OCI-LY3 (cell line): Measurements from ENCODE around the gene NRAP.

Source experiments
- H2AFZ ChIP-seq: fragments of 200-600, 300-600 bp; shearing (Covaris generic); 2 replicates; pipeline ENCODE4 v1.6.0; 2014; ENCODE audit warnings: antibody characterized with exemption, low read depth, low read length
- H3K27ac ChIP-seq: fragments of 200-600, 300-600 bp; sonication (generic); 2 replicates; pipeline ENCODE4 v1.5.1; 2014; ENCODE audit warnings: mild to moderate bottlenecking, low read length, moderate library complexity, mixed read lengths
- H3K27me3 ChIP-seq: fragments of 200-600, 300-600 bp; sonication (generic); 2 replicates; pipeline ENCODE4 v1.6.1; 2014; ENCODE audit warnings: low read depth, low read length, mixed read lengths
- H3K36me3 ChIP-seq: fragments of 200-600, 300-600 bp; sonication (generic); replicated peaks from 2 replicates; pipeline ENCODE3; 2014; ENCODE audit warnings: low read depth, low read length, mixed read lengths
- H3K4me1 ChIP-seq: fragments of 300-600, 200-600 bp; sonication (generic); 2 replicates; pipeline ENCODE4 v1.6.1; 2014; ENCODE audit warnings: low read length, mixed read lengths
- H3K4me2 ChIP-seq: fragments of 200-600, 300-600 bp; sonication (generic); 2 replicates; pipeline ENCODE4 v1.6.1; 2014; ENCODE audit warnings: low read length, mixed read lengths
- H3K4me3 ChIP-seq: fragments of 300-600, 200-600 bp; sonication (generic); 2 replicates; pipeline ENCODE4 v1.5.1; 2014; ENCODE audit warnings: antibody characterized with exemption, mild to moderate bottlenecking, low read length, moderate library complexity
- H3K79me2 ChIP-seq: fragments of 300-600, 200-600 bp; shearing (Covaris generic); 2 replicates; pipeline ENCODE4 v1.6.1; 2014; ENCODE audit warnings: mild to moderate bottlenecking, low read length, mixed read lengths
- H3K9ac ChIP-seq: fragments of 300-600, 200-600 bp; shearing (Covaris generic); 2 replicates; pipeline ENCODE4 v1.6.0; 2014; ENCODE audit warnings: mild to moderate bottlenecking, low read length, moderate library complexity
- H3K9me3 ChIP-seq: fragments of 200-600, 300-600 bp; shearing (Covaris generic); 2 replicates; pipeline ENCODE4 v1.6.1; 2014; ENCODE audit warnings: low read length, mixed read lengths; ENCODE audit not compliant: insufficient read depth
- H4K20me1 ChIP-seq: fragments of 200-600, 300-600 bp; sonication (generic); 2 replicates; pipeline ENCODE4 v1.6.1; 2016; ENCODE audit warnings: low read length, mixed read lengths; ENCODE audit not compliant: insufficient read depth
- EZH2phosphoT487 ChIP-seq: fragments of 200-600 bp; shearing (Covaris generic); IDR thresholded peaks from 2 replicates; pipeline ENCODE4 v1.6.1; 2018; ENCODE audit warnings: antibody characterized with exemption, mixed run types, low read depth
- TF ChIP-seq, protein P1 (sequence below): fragments of 200-600, 300-600 bp; sonication (generic); IDR thresholded peaks from 2 replicates; pipeline ENCODE4 v1.5.1; 2014; ENCODE audit warnings: antibody characterized with exemption, low read length, low read depth

NRAP gene

DNA sequence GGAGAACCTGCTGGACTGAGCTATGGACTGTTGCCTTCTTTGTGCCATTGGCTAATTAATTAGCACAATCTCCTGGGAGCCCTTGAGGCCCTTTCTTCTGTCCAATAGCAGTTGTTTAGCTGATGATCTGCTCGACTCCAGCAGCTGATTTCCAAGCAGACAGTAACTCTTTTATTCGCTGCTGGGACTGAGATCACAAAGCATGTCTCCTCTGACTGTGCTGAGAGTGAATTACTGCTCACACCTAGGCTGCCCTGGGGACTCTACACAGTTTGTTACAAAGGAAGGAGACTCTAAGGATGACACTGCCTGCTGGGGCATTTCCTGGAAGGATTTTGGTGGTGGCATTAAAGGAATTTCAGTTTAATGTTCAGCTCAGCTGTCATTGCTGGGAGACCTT lies 47.3 kb upstream of the NRAP start:
- no peak overlapping the region for H3K9ac ChIP-seq
- peaks cover 5% of the 10 kb centered on the region for H3K4me1 ChIP-seq
- no peak overlapping the region for H3K4me2 ChIP-seq
- H4K20me1 ChIP-seq, result 0 out of 2 replicates have a peak, but pooled peaks cover 5% of the 10 kb centered on the region
- no peaks in the 10 kb centered on the region for H3K36me3 ChIP-seq
- no peak overlapping the region for H2AFZ ChIP-seq
- TF ChIP-seq, protein P1, sequence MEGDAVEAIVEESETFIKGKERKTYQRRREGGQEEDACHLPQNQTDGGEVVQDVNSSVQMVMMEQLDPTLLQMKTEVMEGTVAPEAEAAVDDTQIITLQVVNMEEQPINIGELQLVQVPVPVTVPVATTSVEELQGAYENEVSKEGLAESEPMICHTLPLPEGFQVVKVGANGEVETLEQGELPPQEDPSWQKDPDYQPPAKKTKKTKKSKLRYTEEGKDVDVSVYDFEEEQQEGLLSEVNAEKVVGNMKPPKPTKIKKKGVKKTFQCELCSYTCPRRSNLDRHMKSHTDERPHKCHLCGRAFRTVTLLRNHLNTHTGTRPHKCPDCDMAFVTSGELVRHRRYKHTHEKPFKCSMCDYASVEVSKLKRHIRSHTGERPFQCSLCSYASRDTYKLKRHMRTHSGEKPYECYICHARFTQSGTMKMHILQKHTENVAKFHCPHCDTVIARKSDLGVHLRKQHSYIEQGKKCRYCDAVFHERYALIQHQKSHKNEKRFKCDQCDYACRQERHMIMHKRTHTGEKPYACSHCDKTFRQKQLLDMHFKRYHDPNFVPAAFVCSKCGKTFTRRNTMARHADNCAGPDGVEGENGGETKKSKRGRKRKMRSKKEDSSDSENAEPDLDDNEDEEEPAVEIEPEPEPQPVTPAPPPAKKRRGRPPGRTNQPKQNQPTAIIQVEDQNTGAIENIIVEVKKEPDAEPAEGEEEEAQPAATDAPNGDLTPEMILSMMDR, result no peak
- no peak for TF ChIP-seq EZH2phosphoT487
- H3K9me3 ChIP-seq, result no peaks in the 10 kb centered on the region
- peaks cover 5% of the 10 kb centered on the region; the same call in 1 of the 2 replicates for H3K27me3 ChIP-seq
- no peak overlapping the region for H3K4me3 ChIP-seq
- H3K27ac ChIP-seq, result no peak overlapping the region
- no peaks in the 10 kb centered on the region for H3K79me2 ChIP-seq

DNA sequence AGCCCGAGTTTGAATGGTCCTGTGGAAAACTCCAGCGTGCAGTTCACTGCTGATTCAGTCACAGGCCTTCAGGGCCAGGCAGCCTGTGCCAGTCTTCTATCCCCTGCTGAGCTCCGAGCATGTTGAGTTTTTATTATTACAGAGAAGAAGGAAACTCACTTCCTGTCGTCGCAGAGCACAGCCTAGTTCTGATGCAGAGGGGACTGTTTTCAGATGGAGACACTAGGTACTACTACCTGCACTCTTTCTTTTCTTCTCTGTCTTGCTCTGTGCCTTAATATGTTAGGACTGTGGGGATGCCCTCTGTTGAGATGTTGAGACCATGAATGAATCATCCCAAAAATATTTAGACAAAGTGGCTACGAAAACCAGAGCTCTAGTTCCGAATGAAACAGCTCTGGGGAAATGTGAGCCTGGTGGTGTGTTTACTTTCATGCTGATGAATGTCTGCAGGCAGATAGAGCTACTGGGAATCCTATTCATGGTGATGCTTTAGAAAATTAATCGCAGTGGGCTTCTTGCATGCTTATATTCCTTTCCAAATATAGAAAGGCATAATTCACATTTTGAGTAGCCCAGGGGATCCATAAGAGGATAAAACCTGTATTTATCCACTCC lies 45.5 kb upstream of the NRAP start:
- H3K4me2 ChIP-seq, result no peak overlapping the region
- no peak overlapping the region for H3K9ac ChIP-seq
- no peaks in the 10 kb centered on the region for H3K27me3 ChIP-seq
- H3K36me3 ChIP-seq, result no peaks in the 10 kb centered on the region
- TF ChIP-seq, protein P1, result no peak
- TF ChIP-seq EZH2phosphoT487, result no peak
- H3K79me2 ChIP-seq, result no peaks in the 10 kb centered on the region
- no peak overlapping the region for H2AFZ ChIP-seq
- no peak overlapping the region for H3K4me3 ChIP-seq
- no peaks in the 10 kb centered on the region for H4K20me1 ChIP-seq
- no peaks in the 10 kb centered on the region for H3K9me3 ChIP-seq
- no peak overlapping the region for H3K27ac ChIP-seq
- no peaks in the 10 kb centered on the region for H3K4me1 ChIP-seq

DNA sequence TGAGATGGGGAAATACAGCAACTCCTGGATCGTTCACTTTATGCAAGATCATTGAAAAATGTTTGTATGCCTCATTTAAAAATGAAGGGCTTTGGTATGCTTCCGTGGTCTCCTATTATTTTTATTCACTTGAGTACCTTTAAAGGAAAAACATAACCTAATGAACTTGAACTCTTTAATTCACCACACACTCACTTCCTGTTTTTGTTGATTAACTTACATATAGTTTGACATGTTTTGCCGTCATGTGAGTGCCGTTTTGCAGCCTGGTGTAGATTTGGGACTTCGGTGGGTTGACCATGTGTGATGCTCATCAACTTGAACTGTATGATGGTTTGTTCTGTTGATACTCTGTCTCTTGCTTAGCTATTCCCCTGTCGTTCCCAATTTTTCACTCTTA lies 44.8 kb upstream of the NRAP start:
- Histone ChIP-seq H3K4me3 (no peak overlapping the region), H4K20me1 (no peaks in the 10 kb centered on the region), H3K36me3 (no peaks in the 10 kb centered on the region), H3K27me3 (no peaks in the 10 kb centered on the region), H3K9me3 (no peaks in the 10 kb centered on the region), H3K9ac (no peak overlapping the region), H2AFZ (no peak overlapping the region), H3K27ac (no peak overlapping the region), H3K79me2 (no peaks in the 10 kb centered on the region), H3K4me1 (no peaks in the 10 kb centered on the region), H3K4me2 (no peak overlapping the region)
- no peak for TF ChIP-seq EZH2phosphoT487

DNA sequence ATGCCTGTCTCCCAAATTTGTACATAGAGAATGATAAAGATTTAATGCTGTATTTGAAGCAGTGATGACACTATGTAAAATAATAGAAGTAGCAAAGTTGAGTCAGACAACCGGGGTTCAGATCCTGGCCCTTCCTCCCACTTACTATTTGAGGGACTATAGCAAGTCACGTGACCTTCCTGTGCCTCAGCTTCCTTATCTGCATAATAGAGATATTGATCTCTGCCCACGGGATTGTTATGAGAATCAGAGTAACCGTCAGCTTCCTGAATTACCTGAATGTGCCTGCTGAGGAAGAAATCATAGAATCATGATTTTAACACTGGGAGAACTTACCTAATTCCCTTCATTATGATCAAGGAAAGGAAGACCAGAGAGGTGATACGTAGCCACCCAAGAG lies 42.8 kb upstream of the NRAP start:
- Histone ChIP-seq H3K27me3 (no peaks in the 10 kb centered on the region), H3K9me3 (no peaks in the 10 kb centered on the region), H3K4me2 (no peak overlapping the region), H4K20me1 (no peaks in the 10 kb centered on the region), H3K4me1 (no peaks in the 10 kb centered on the region), H3K4me3 (no peak overlapping the region), H3K36me3 (no peaks in the 10 kb centered on the region), H3K79me2 (no peaks in the 10 kb centered on the region), H3K9ac (no peak overlapping the region), H3K27ac (no peak overlapping the region), H2AFZ (no peak overlapping the region)
- no peak for TF ChIP-seq EZH2phosphoT487
- TF ChIP-seq, protein P1, result no peak

DNA sequence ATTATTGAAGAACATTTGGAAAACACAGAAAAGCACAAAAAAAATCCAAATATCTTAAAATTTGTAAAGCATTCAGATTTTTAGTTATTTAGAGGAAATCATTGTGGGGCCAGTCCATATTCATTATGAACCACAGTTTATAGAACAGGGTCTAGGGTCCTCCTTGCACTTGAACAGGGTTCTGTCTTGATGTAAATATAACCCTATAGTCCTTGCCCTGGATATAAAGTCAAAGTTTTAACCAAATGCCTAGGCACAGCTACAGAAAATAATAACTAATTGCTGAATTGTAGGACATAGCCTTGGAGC lies 41.5 kb upstream of the NRAP start:
- no peak overlapping the region for H2AFZ ChIP-seq
- H3K36me3 ChIP-seq, result no peaks in the 10 kb centered on the region
- no peaks in the 10 kb centered on the region for H3K27me3 ChIP-seq
- H3K4me3 ChIP-seq, result no peak overlapping the region
- H4K20me1 ChIP-seq, result no peaks in the 10 kb centered on the region
- TF ChIP-seq EZH2phosphoT487, result no peak
- TF ChIP-seq, protein P1, result no peak
- H3K9me3 ChIP-seq, result no peaks in the 10 kb centered on the region
- no peaks in the 10 kb centered on the region for H3K4me1 ChIP-seq
- H3K27ac ChIP-seq, result no peak overlapping the region
- no peaks in the 10 kb centered on the region for H3K79me2 ChIP-seq
- H3K4me2 ChIP-seq, result no peak overlapping the region
- no peak overlapping the region for H3K9ac ChIP-seq
